B cell (primary cell): ENCODE measurements around the gene SMIM1. TPM values are rescaled to one million over a fixed set of nuclear protein-coding genes. Genes with fewer than 3 reads are reported as not detected.

Source experiments
- ATAC-seq: fragments of 200-7000 bp; cut with Tn5 transposase; one replicate; pipeline ENCODE4 v1.10.0; 2021; ENCODE audit warnings: low read depth, mild to moderate bottlenecking, moderate number of reproducible peaks, moderate library complexity
- CTCF ChIA-PET: fragments of 350-600 bp; sonication (Branson Sonifier 250); formaldehyde crosslinking; loops from one replicate; lab custom pipeline; 2021; ENCODE audit warnings: antibody characterized with exemption, inconsistent platforms; lab: Charles Lee
- POLR2A ChIA-PET: fragments of 350-600 bp; sonication (Branson Sonifier 250); formaldehyde crosslinking; loops from one replicate; lab custom pipeline; 2021; ENCODE audit warnings: antibody characterized with exemption; lab: Charles Lee
- DNase-seq: peaks from one replicate; pipeline ENCODE4 v3.0.0; 2013
- H2AFZ ChIP-seq: 2 replicates; pipeline ENCODE4 v1.6.1; 2012; ENCODE audit warnings: mild to moderate bottlenecking, low read depth, low read length; ENCODE audit not compliant: insufficient read depth, poor library complexity, severe bottlenecking
- H3K27ac ChIP-seq, 2 donors: 1 replicate in 1 of 2; 2 replicates in 1 of 2; pipeline ENCODE4 v1.5.1; 2012 to 2013; ENCODE audit warnings: low read length in 2 of 2, mild to moderate bottlenecking in 2 of 2, moderate library complexity in 1 of 2
- H3K27me3 ChIP-seq, 4 experiments: fragments of 200-600 bp in 1 of 4; sonication (generic) in 1 of 4; replicated peaks in 1 of 4; 1 replicate in 2 of 4; 2 replicates in 2 of 4; pipeline versions ENCODE4 v1.6.1 to v1.7.0; 2013 to 2016; ENCODE audit warnings: low read length in 3 of 4, mild to moderate bottlenecking in 2 of 4, mixed read lengths in 1 of 4, moderate library complexity in 1 of 4; ENCODE audit not compliant: insufficient read depth in 4 of 4, control insufficient read depth in 3 of 4; ENCODE audit errors: control extremely low read depth in 1 of 4
- H3K36me3 ChIP-seq, 2 experiments: replicated peaks in 1 of 2; 1 replicate in 1 of 2; 2 replicates in 1 of 2; pipeline versions ENCODE4 v1.6.1 to v1.7.1; 2013; ENCODE audit warnings: low read length in 1 of 2; ENCODE audit not compliant: insufficient read depth in 2 of 2, control insufficient read depth in 1 of 2; ENCODE audit errors: control extremely low read depth in 1 of 2, extremely low read depth in 1 of 2
- H3K4me1 ChIP-seq, 2 donors: fragments of 200-600 bp in 1 of 2; sonication (generic) in 1 of 2; 1 replicate in 1 of 2; 2 replicates in 1 of 2; pipeline versions ENCODE4 v1.5.1 to v1.6.1; 2013 to 2017; ENCODE audit warnings: low read length in 2 of 2; ENCODE audit not compliant: control insufficient read depth in 2 of 2, insufficient read depth in 2 of 2
- H3K4me2 ChIP-seq: replicated peaks from 2 replicates; pipeline ENCODE3; 2012; ENCODE audit warnings: mild to moderate bottlenecking, low read depth, low read length; ENCODE audit not compliant: poor library complexity, severe bottlenecking
- H3K4me3 ChIP-seq, 5 experiments: fragments of 200-600 bp in 1 of 5; sonication (generic) in 1 of 5; 1 replicate in 3 of 5; 2 replicates in 2 of 5; pipeline versions ENCODE4 v1.5.1 to v1.7.0; 2011 to 2016; ENCODE audit warnings: low read length in 4 of 5, mild to moderate bottlenecking in 4 of 5, low read depth in 2 of 5, control low read depth in 1 of 5, moderate library complexity in 1 of 5; ENCODE audit not compliant: insufficient read depth in 1 of 5; ENCODE audit errors: control extremely low read depth in 1 of 5, extremely low read depth in 1 of 5
- H3K79me2 ChIP-seq: fragments of 200-600 bp; sonication (generic); one replicate; pipeline ENCODE4 v1.6.0; 2016; ENCODE audit warnings: low read length; ENCODE audit not compliant: control insufficient read depth, insufficient read depth
- H3K9ac ChIP-seq: fragments of 200-600 bp; sonication (generic); 2 replicates; pipeline ENCODE4 v1.6.1; 2017; ENCODE audit warnings: mild to moderate bottlenecking, low read length, moderate library complexity
- H3K9me3 ChIP-seq, 3 donors: one replicate each; pipeline versions ENCODE4 v1.6.1 to v1.7.1; 2013; ENCODE audit warnings: low read length in 2 of 3; ENCODE audit not compliant: control insufficient read depth in 2 of 3, insufficient read depth in 1 of 3; ENCODE audit errors: control extremely low read depth in 1 of 3
- H4K20me1 ChIP-seq: 2 replicates; pipeline ENCODE4 v1.6.0; 2012; ENCODE audit warnings: mild to moderate bottlenecking, low read length; ENCODE audit not compliant: insufficient read depth, control insufficient read depth, poor library complexity, severe bottlenecking
- H3K27ac Mint-ChIP-seq: one replicate; pipeline ENCODE4 v1.8.0; 2021; ENCODE audit warnings: mixed read lengths
- H3K27me3 Mint-ChIP-seq: one replicate; pipeline ENCODE4 v1.8.0; 2021; ENCODE audit warnings: mixed read lengths
- H3K4me1 Mint-ChIP-seq: one replicate; pipeline ENCODE4 v1.8.0; 2021; ENCODE audit warnings: mixed read lengths
- H3K4me3 Mint-ChIP-seq: one replicate; pipeline ENCODE4 v1.8.0; 2021; ENCODE audit warnings: mixed read lengths
- H3K9me3 Mint-ChIP-seq: one replicate; pipeline ENCODE4 v1.8.0; 2022; ENCODE audit warnings: mixed read lengths; ENCODE audit not compliant: insufficient read depth
- EZH2 ChIP-seq: IDR thresholded peaks from 2 replicates; pipeline ENCODE4 v1.6.1; 2012; ENCODE audit warnings: borderline replicate concordance, low read depth, mild to moderate bottlenecking, moderate library complexity, low read length; ENCODE audit not compliant: insufficient read depth, poor library complexity, severe bottlenecking
- WGBS: methylation state at CpG from one replicate; pipeline ENCODE4 v1.1.5; 2013; ENCODE audit warnings: missing lambda C conversion rate; ENCODE audit not compliant: insufficient coverage; 5-methylcytosine and 5-hydroxymethylcytosine counted together
- intact Hi-C: fragments of 100-400 bp; cut with micrococcal nuclease; formaldehyde crosslinking; loops from one replicate; pipeline ENCODE4 v1.10.0; 2022
- polyA plus RNA-seq: library from polyadenylated mRNA; depleted of rRNA; stranded (reverse); fragments of >200 nt; gene quantifications from 2 replicates; pipeline ENCODE4 v1.2.3, GENCODE V29; 2012
- total RNA-seq, 2 donors: library from RNA; stranded (reverse); fragments of 120-200 nt in 1 of 2; gene quantifications; 1 replicate in 1 of 2; 2 replicates in 1 of 2; pipeline versions ENCODE4 v1.2.3 to v1.2.4, GENCODE V29; 2013 to 2022
- TF ChIP-seq, protein P1 (sequence below): fragments of 200-600 bp; IDR thresholded peaks from one replicate; pipeline ENCODE4 v1.8.0; 2022; ENCODE audit warnings: antibody characterized with exemption, mild to moderate bottlenecking

Gene SMIM1
- total and polyA plus RNA-seq, 2 donors (not counting 1 experiment from before 2014, with no cell fraction given): 2.6 to 9.0 TPM

DNA sequence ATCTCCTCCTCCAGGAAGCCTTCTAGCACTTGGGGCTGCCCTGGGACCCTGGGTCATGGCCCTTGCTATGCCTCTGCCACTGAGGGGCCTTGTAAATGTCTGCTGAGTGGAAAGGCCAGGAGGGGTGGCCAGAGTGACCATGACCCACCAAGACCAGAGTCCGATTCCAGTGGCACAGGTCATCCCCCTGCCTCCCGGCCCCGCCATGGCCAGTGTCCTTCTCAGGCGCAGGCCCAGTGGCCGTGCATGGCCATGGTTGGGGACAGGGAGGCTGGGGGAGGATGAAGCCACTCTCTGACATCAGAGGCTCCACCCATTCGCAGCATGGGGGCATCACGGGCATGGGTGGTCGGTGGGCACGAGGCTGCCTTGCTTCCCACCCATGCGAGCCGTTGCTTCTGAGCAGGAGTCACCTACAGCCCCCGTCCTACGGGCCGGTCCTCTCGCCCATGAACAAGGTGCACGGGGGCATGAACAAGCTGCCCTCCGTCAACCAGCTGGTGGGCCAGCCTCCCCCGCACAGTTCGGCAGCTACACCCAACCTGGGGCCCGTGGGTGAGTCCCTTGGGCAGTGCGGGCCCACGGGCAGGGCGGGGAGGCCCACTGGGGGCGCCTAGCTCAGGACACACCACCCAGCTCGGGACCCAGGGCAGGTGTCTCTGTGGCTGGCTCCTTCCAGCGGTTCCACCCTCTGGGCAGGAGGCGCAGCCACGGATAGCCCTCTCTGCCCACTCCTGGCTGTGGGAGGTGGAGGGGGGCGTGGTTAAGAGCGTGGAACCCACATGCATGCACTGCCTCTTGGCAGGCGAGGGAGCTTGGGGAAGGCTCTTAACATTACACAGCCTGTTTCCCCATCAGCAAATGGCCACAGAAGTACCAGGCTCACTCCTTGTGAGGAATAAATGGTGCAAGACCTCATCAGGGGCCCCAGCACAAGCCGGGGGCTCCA is 42.7 kb upstream of the SMIM1 start:
- H3K27ac ChIP-seq: no peak overlapping the region
- no peak overlapping the region for H3K9ac ChIP-seq
- TF ChIP-seq, protein P1, sequence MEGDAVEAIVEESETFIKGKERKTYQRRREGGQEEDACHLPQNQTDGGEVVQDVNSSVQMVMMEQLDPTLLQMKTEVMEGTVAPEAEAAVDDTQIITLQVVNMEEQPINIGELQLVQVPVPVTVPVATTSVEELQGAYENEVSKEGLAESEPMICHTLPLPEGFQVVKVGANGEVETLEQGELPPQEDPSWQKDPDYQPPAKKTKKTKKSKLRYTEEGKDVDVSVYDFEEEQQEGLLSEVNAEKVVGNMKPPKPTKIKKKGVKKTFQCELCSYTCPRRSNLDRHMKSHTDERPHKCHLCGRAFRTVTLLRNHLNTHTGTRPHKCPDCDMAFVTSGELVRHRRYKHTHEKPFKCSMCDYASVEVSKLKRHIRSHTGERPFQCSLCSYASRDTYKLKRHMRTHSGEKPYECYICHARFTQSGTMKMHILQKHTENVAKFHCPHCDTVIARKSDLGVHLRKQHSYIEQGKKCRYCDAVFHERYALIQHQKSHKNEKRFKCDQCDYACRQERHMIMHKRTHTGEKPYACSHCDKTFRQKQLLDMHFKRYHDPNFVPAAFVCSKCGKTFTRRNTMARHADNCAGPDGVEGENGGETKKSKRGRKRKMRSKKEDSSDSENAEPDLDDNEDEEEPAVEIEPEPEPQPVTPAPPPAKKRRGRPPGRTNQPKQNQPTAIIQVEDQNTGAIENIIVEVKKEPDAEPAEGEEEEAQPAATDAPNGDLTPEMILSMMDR: no peak
- TF ChIP-seq EZH2: no peak
- H3K36me3 ChIP-seq: no peaks in the 10 kb centered on the region
- no peaks in the 10 kb centered on the region for H4K20me1 ChIP-seq
- intact Hi-C loops: no loop called here
- DNase-seq: no peak
- peaks cover 0 to 3% (median 0%) of the 10 kb centered on the region in 3 donors for H3K9me3 ChIP-seq
- ChIA-PET CTCF (interaction anchor here (0.9 to 2.2 kb wide), 3 partner anchors 8 to 239 kb away, joined by 3 to 7 read pairs (median 3); no protein-coding TSS in a partner anchor), POLR2A (no interaction called here)
- H3K4me1 Mint-ChIP-seq: no peaks in the 10 kb centered on the region
- WGBS: 86% methylated on average over 27 of the region's 32 CpGs
- H3K27me3 Mint-ChIP-seq: peaks cover 3% of the 10 kb centered on the region
- H3K9me3 Mint-ChIP-seq: no peaks in the 10 kb centered on the region
- H3K4me3 Mint-ChIP-seq: no peak overlapping the region
- no peaks in the 10 kb centered on the region for H3K79me2 ChIP-seq
- no peaks in the 10 kb centered on the region for H3K27me3 ChIP-seq
- H3K4me1 ChIP-seq: no peaks in the 10 kb centered on the region
- no peak for ATAC-seq
- no peak overlapping the region for H2AFZ ChIP-seq
- no peak overlapping the region for H3K27ac Mint-ChIP-seq
- H3K4me2 ChIP-seq: no peak overlapping the region
- H3K4me3 ChIP-seq: no peak overlapping the region
